ENCODE data around the gene SIRPB1. TPM values are rescaled to one million over a fixed set of nuclear protein-coding genes. Genes with fewer than 3 reads are reported as not detected.
"Not testable (repeated sequence)": the region's sequence is repeated elsewhere in the genome, so short reads cannot be mapped to it uniquely, and the experiment has no call there.

SIRPB1 gene
- total RNA-seq, 1 experiment from 2014 or later: 2.4 TPM

DNA sequence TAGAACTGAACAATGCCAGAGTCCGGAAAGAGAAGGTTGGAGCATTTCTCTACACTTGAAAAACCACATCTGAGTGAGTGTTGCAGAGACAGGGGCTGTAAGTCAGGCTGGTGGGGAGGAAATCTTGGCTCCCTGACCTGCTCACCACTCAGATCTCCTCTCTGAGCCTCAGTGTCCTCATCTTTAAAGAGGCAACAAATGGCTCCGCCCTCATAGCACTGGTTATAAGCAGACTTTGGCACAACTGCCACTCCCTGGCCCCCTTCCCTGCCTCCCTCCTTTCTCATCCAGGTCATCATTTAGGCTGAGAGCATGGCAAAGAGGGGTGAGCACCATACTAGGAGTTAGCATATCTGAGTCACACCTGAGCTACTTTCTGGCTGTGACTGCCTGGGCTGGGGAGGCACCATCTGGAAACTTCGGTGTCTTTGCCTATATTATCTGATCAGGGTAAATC is 27.2 kb upstream of the SIRPB1 start:
- H3K27ac Mint-ChIP-seq (ENCODE audit: low read depth, unreplicated experiment): no peak overlapping the region
- no peaks in the 10 kb centered on the region for H3K27me3 Mint-ChIP-seq (ENCODE audit: insufficient read depth, unreplicated experiment)
- no peaks in the 10 kb centered on the region for H3K9me3 Mint-ChIP-seq (ENCODE audit: unreplicated experiment)
- TF ChIP-seq, protein P1, sequence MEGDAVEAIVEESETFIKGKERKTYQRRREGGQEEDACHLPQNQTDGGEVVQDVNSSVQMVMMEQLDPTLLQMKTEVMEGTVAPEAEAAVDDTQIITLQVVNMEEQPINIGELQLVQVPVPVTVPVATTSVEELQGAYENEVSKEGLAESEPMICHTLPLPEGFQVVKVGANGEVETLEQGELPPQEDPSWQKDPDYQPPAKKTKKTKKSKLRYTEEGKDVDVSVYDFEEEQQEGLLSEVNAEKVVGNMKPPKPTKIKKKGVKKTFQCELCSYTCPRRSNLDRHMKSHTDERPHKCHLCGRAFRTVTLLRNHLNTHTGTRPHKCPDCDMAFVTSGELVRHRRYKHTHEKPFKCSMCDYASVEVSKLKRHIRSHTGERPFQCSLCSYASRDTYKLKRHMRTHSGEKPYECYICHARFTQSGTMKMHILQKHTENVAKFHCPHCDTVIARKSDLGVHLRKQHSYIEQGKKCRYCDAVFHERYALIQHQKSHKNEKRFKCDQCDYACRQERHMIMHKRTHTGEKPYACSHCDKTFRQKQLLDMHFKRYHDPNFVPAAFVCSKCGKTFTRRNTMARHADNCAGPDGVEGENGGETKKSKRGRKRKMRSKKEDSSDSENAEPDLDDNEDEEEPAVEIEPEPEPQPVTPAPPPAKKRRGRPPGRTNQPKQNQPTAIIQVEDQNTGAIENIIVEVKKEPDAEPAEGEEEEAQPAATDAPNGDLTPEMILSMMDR (IDR thresholded peaks at IDR 0.05; ENCODE audit: unreplicated experiment): no peak
- no peaks in the 10 kb centered on the region for H3K36me3 Mint-ChIP-seq (ENCODE audit: insufficient read depth, unreplicated experiment)
- intact Hi-C loops (cut with micrococcal nuclease): no loop called here
- ChIA-PET POLR2A (no interaction called here), CTCF (no interaction called here)
- no peak overlapping the region for H3K4me3 Mint-ChIP-seq (ENCODE audit: unreplicated experiment)
- no peaks in the 10 kb centered on the region for H3K4me1 Mint-ChIP-seq (ENCODE audit: insufficient read depth, unreplicated experiment)
- no TSS peak for BruUV-seq (replicated peaks)
- DNase-seq (ENCODE audit: unreplicated experiment): no peak

DNA sequence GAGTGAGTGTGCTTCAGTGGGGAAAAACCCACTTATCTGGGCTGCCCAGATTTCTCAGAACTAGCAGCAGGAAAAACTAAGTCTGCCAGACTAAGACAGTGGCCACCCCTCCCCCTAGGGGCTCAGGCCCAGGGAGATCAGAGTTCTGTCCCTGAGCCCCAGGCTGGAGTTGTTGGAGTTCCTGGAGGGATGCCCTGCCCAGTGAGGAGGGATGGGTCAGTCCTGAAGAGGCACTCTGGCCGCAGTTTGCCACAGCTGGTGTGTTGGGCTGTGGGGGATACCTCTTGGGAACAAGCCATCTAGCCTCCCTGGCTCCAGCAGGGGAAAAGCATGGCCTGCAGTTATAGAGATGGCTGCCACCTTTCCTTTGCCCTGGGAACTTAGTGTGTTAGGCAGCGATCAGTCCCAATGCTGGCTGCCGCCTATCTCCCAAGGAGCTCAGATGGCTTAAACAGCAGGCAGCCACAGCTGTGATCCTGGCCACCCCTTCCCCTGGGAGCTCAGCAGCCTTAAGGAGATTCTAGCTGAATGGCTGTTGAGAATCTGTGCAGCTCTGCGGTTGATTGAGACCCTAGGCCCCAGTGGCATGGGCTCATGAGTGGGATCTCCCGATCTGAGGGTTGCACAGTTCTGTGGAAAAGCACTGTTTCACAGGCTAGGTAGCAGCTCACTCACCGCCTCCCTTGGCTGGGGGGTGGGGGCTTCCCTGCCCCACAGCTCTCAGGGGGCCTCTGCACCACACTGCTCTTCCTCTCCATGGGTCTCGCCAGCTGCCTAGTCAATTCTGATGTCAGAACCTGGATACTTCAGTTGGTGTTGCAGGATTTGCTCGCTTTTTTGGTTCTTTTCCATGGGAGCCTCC is 24.5 kb upstream of the SIRPB1 start:
- no TSS peak for BruUV-seq (replicated peaks)
- CTCF ChIA-PET: interaction anchor here (0.6 kb wide), 1 partner anchor 12 kb away, joined by 3 read pairs; no protein-coding TSS in a partner anchor
- TF ChIP-seq, protein P1 (IDR thresholded peaks at IDR 0.05; ENCODE audit: unreplicated experiment): no peak

DNA sequence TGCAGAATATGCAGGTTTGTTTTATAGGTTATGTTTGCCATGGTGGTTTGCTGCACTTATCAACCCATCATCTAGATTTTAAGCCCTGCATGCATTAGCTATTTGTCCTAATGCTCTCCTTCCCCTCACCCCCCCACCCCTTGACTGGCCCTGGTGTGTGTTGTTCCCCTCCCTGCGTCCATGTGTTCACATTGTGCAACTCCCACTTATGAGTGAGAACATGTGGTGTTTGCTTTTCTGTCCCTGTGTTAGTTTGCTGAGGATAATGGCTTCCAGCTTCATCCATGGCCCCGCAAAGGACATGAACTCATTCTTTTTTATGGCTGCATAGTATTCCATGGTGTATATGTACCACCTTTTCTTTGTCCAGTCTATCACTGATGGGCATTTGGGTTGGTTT is 18.8 kb upstream of the SIRPB1 start:
- H3K4me1 Mint-ChIP-seq (ENCODE audit: insufficient read depth, unreplicated experiment); H3K9me3 Mint-ChIP-seq (ENCODE audit: unreplicated experiment); H3K36me3 Mint-ChIP-seq (ENCODE audit: insufficient read depth, unreplicated experiment); H3K4me3 Mint-ChIP-seq (ENCODE audit: unreplicated experiment); POLR2A ChIA-PET; intact Hi-C loops (cut with micrococcal nuclease); DNase-seq (ENCODE audit: unreplicated experiment); H3K27me3 Mint-ChIP-seq (ENCODE audit: insufficient read depth, unreplicated experiment); H3K27ac Mint-ChIP-seq (ENCODE audit: low read depth, unreplicated experiment); BruUV-seq (replicated peaks): not testable (repeated sequence)
- CTCF ChIA-PET: interaction anchor here (0.7 kb wide), 1 partner anchor 534 kb away, joined by 3 read pairs; no protein-coding TSS in a partner anchor

More for the DNA sequence above, 24.5 kb upstream of the SIRPB1 start:
- H3K27me3 Mint-ChIP-seq (ENCODE audit: insufficient read depth, unreplicated experiment): no peaks in the 10 kb centered on the region
- H3K9me3 Mint-ChIP-seq (ENCODE audit: unreplicated experiment): peaks cover 8% of the 10 kb centered on the region
- intact Hi-C loops (cut with micrococcal nuclease): no loop called here
- POLR2A ChIA-PET: interaction anchor here (1.1 kb wide), 1 partner anchor 111 kb away, joined by 4 read pairs; no protein-coding TSS in a partner anchor
- H3K36me3 Mint-ChIP-seq (ENCODE audit: insufficient read depth, unreplicated experiment): no peaks in the 10 kb centered on the region
- H3K27ac Mint-ChIP-seq (ENCODE audit: low read depth, unreplicated experiment): no peak overlapping the region
- no peaks in the 10 kb centered on the region for H3K4me1 Mint-ChIP-seq (ENCODE audit: insufficient read depth, unreplicated experiment)
- DNase-seq (ENCODE audit: unreplicated experiment): no peak
- no peak overlapping the region for H3K4me3 Mint-ChIP-seq (ENCODE audit: unreplicated experiment)

DNA sequence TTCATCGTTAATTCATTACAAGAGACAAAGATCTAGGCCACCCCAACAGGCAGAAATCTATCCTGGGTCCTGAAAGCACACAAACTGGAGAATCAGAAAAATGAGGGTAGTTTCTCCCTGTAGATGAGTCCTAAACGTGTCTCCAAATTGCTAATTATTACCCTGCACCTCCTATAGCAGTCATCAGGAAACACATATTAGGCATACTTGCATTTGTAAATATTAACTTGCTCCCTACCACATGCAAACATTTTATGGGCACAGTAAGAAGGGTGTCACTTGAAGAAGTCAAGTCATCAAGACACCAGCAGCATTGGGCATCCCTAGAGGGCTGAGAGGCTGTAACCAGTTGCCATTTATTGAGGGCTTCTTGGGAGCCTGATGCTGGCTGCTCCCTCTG is 17.9 kb upstream of the SIRPB1 start:
- Mint-ChIP-seq H3K4me3 (ENCODE audit: unreplicated experiment) (no peak overlapping the region), H3K27me3 (ENCODE audit: insufficient read depth, unreplicated experiment) (no peaks in the 10 kb centered on the region), H3K36me3 (ENCODE audit: insufficient read depth, unreplicated experiment) (peaks cover 5% of the 10 kb centered on the region), H3K4me1 (ENCODE audit: insufficient read depth, unreplicated experiment) (no peaks in the 10 kb centered on the region), H3K27ac (ENCODE audit: low read depth, unreplicated experiment) (no peak overlapping the region), H3K9me3 (ENCODE audit: unreplicated experiment) (peaks cover 8% of the 10 kb centered on the region)
- intact Hi-C loops (cut with micrococcal nuclease): no loop called here
- ChIA-PET CTCF (interaction anchor here (0.7 kb wide), 1 partner anchor 20 kb away, joined by 3 read pairs; no protein-coding TSS in a partner anchor), POLR2A (no interaction called here)
- DNase-seq (ENCODE audit: unreplicated experiment): no peak
- no TSS peak for BruUV-seq (replicated peaks)
- TF ChIP-seq, protein P1 (IDR thresholded peaks at IDR 0.05; ENCODE audit: unreplicated experiment): no peak

All from MCF 10A (cell line).